Sigmoid colon (tissue), 3 donors: ENCODE results near the gene UNC79.

Experiments
- CTCF ChIP-seq, 4 experiments: fragments of 450-650 bp in 3 of 4; fragments of 200-600 bp in 1 of 4; IDR thresholded peaks; one replicate each; pipeline ENCODE4 v1.5.1; 2016 to 2019; ENCODE audit warnings: antibody characterized with exemption in 4 of 4, mild to moderate bottlenecking in 3 of 4, moderate library complexity in 2 of 4
- POLR2A ChIP-seq, 2 donors: fragments of 450-650 bp; IDR thresholded peaks; one replicate each; pipeline ENCODE4 v1.6.1; 2016; ENCODE audit warnings: antibody characterized with exemption in 2 of 2, mild to moderate bottlenecking in 2 of 2, moderate library complexity in 2 of 2

- no peak for TF ChIP-seq CTCF (IDR thresholded peaks at IDR 0.05)
- no peak for TF ChIP-seq POLR2A (IDR thresholded peaks at IDR 0.05)
These were observed 301.0 kb downstream of the UNC79 start for GRCh38 chr14:93731753-93732152.
